HCT116 (cell line): Measurements from ENCODE around the gene GABBR1. TPM values are rescaled to one million over a fixed set of nuclear protein-coding genes. Genes with fewer than 3 reads are reported as not detected.

ENCODE experiments used
- ATAC-seq: fragments of 200-7000 bp; cut with Tn5 transposase; 2 replicates; pipeline ENCODE4 v1.9.1; 2020; ENCODE audit warnings: mild to moderate bottlenecking, moderate library complexity
- BruUV-seq: library from RNA; stranded (reverse); fragments of 400-500 nt; replicated peaks from 2 replicates; lab custom pipeline; 2021; lab: Mats Ljungman, UMichigan
- CTCF ChIA-PET: fragments of 300-600 bp; sonication (Branson Sonifier 250); formaldehyde crosslinking; loops from one replicate; lab custom pipeline; 2021; ENCODE audit warnings: antibody characterized with exemption; lab: Charles Lee
- POLR2A ChIA-PET: fragments of 300-600, 350-600 bp; sonication (Branson Sonifier 250); formaldehyde crosslinking; loops from one replicate; lab custom pipeline; 2021; ENCODE audit warnings: antibody characterized with exemption; lab: Charles Lee
- RAD21 ChIA-PET, 2 experiments: fragments of 300-600 bp; sonication (Branson Sonifier 250); formaldehyde crosslinking; loops; one replicate each; lab custom pipeline; 2023; ENCODE audit warnings: low total read pairs in 2 of 2; ENCODE audit not compliant: uncharacterized antibody in 2 of 2, unreplicated experiment in 2 of 2, low non-redundant PET in 1 of 2; lab: Charles Lee
- DNase-seq: peaks from one replicate; pipeline ENCODE4 v3.0.0-alpha.2; 2010; ENCODE audit warnings: low read depth, low spot score
- H2AFZ ChIP-seq: fragments of 200-600 bp; shearing (Covaris generic), sonication (generic); 2 replicates; pipeline ENCODE4 v1.6.1; 2017; ENCODE audit warnings: low read depth, mixed run types, mixed read lengths, antibody characterized with exemption, low read length; ENCODE audit not compliant: poor library complexity, severe bottlenecking
- H3K27ac ChIP-seq: 2 replicates; pipeline ENCODE4 v1.5.1; 2012; ENCODE audit warnings: low read depth, low read length
- H3K27me3 ChIP-seq: fragments of 200-600 bp; sonication (generic); 2 replicates; pipeline ENCODE4 v1.6.1; 2016; ENCODE audit warnings: mixed run types, low read length, mixed read lengths; ENCODE audit not compliant: insufficient read depth
- H3K36me3 ChIP-seq, 2 experiments: fragments of 200-500 bp in 1 of 2; fragments of 200-600 bp in 1 of 2; sonication (Bioruptor generic) in 1 of 2; sonication (generic) in 1 of 2; 2 replicates each; pipeline versions ENCODE4 v1.5.1 to v1.6.1; 2014 to 2016; ENCODE audit warnings: low read length in 2 of 2, inconsistent platforms in 1 of 2, mixed read lengths in 1 of 2, mixed run types in 1 of 2; ENCODE audit not compliant: insufficient read depth in 2 of 2, control insufficient read depth in 1 of 2
- H3K4me1 ChIP-seq, 2 experiments: fragments of 200-600 bp in 1 of 2; sonication (generic) in 1 of 2; 2 replicates each; pipeline versions ENCODE4 v1.5.1 to v1.6.1; 2012 to 2017; ENCODE audit warnings: low read length in 2 of 2, inconsistent platforms in 1 of 2, mild to moderate bottlenecking in 1 of 2, mixed read lengths in 1 of 2, mixed run types in 1 of 2, moderate library complexity in 1 of 2; ENCODE audit not compliant: insufficient read depth in 2 of 2, control insufficient read depth in 1 of 2
- H3K4me2 ChIP-seq: fragments of 200-600 bp; sonication (generic); 2 replicates; pipeline ENCODE4 v1.6.1; 2017; ENCODE audit warnings: mixed run types, low read length, mixed read lengths
- H3K4me3 ChIP-seq, 2 experiments: fragments of 200-600 bp in 1 of 2; sonication (generic) in 1 of 2; replicated peaks in 1 of 2; 2 replicates each; pipeline ENCODE4 v1.5.1; 2011 to 2016; ENCODE audit warnings: low read length in 2 of 2, control low read depth in 1 of 2, low read depth in 1 of 2, mild to moderate bottlenecking in 1 of 2, mixed read lengths in 1 of 2, mixed run types in 1 of 2
- H3K79me2 ChIP-seq: fragments of 200-600 bp; sonication (generic); 2 replicates; pipeline ENCODE4 v1.6.1; 2017; ENCODE audit warnings: mild to moderate bottlenecking, mixed run types, low read length, moderate library complexity, mixed read lengths; ENCODE audit not compliant: insufficient read depth
- H3K9ac ChIP-seq: fragments of 200-600 bp; sonication (generic); 2 replicates; pipeline ENCODE4 v1.6.1; 2016; ENCODE audit warnings: low read length, mixed read lengths
- H3K9me2 ChIP-seq: fragments of 200-600 bp; sonication (generic), shearing (Covaris generic); 2 replicates; pipeline ENCODE4 v1.6.1; 2017; ENCODE audit warnings: mixed run types, mild to moderate bottlenecking, moderate library complexity; ENCODE audit not compliant: insufficient read depth
- H3K9me3 ChIP-seq, 2 experiments: fragments of 200-500 bp in 1 of 2; fragments of 200-600 bp in 1 of 2; sonication (Bioruptor generic) in 1 of 2; sonication (generic) in 1 of 2; 2 replicates each; pipeline ENCODE4 v1.6.1; 2014 to 2017; ENCODE audit warnings: low read length in 2 of 2, mixed read lengths in 2 of 2, inconsistent platforms in 1 of 2, low read depth in 1 of 2, mild to moderate bottlenecking in 1 of 2, mixed run types in 1 of 2, moderate library complexity in 1 of 2; ENCODE audit not compliant: control insufficient read depth in 1 of 2, insufficient read depth in 1 of 2
- H4K20me1 ChIP-seq: fragments of 200-600 bp; sonication (generic), shearing (Covaris generic); 2 replicates; pipeline ENCODE4 v1.6.1; 2017; ENCODE audit warnings: mixed run types, mild to moderate bottlenecking, moderate library complexity; ENCODE audit not compliant: insufficient read depth
- CBX3 ChIP-seq: IDR thresholded peaks from 2 replicates; pipeline ENCODE4 v1.6.1; 2012; ENCODE audit warnings: low read depth
- CEBPB ChIP-seq: IDR thresholded peaks from 2 replicates; pipeline ENCODE4 v1.6.1; 2012; ENCODE audit warnings: low read depth
- EGR1 ChIP-seq: IDR thresholded peaks from 2 replicates; pipeline ENCODE4 v1.6.1; 2012; ENCODE audit warnings: low read depth
- ELF1 ChIP-seq: IDR thresholded peaks from 2 replicates; pipeline ENCODE4 v1.6.1; 2012; ENCODE audit warnings: low read depth, borderline replicate concordance
- EZH2 ChIP-seq: fragments of 200-600 bp; sonication (generic); IDR thresholded peaks from 2 replicates; pipeline ENCODE4 v1.6.1; 2017; ENCODE audit warnings: antibody characterized with exemption, mixed run types
- EZH2phosphoT487 ChIP-seq: fragments of 200-600 bp; IDR thresholded peaks from 2 replicates; pipeline ENCODE4 v1.6.1; 2018; ENCODE audit warnings: antibody characterized with exemption, borderline replicate concordance
- FOSL1 ChIP-seq: IDR thresholded peaks from 2 replicates; pipeline ENCODE4 v1.6.1; 2012; ENCODE audit warnings: low read depth
- JUND ChIP-seq: IDR thresholded peaks from 2 replicates; pipeline ENCODE4 v1.6.1; 2012
- POLR2A ChIP-seq: IDR thresholded peaks from 2 replicates; pipeline ENCODE4 v1.7.0; 2011; ENCODE audit warnings: borderline replicate concordance; ENCODE audit not compliant: insufficient read depth, insufficient read length; ENCODE audit errors: extremely low read depth
- POLR2AphosphoS5 ChIP-seq: IDR thresholded peaks from 2 replicates; pipeline ENCODE4 v1.6.1; 2011; ENCODE audit warnings: mild to moderate bottlenecking, low read depth, low read length, moderate library complexity
- RAD21 ChIP-seq: IDR thresholded peaks from 2 replicates; pipeline ENCODE4 v1.6.1; 2012; ENCODE audit warnings: low read depth, mild to moderate bottlenecking
- SIN3A ChIP-seq: IDR thresholded peaks from 2 replicates; pipeline ENCODE4 v1.6.1; 2012; ENCODE audit warnings: low read depth
- SP1 ChIP-seq: IDR thresholded peaks from 2 replicates; pipeline ENCODE4 v1.6.1; 2012; ENCODE audit warnings: low read depth
- TCF7L2 ChIP-seq: IDR thresholded peaks from 2 replicates; pipeline ENCODE4 v1.7.0; 2011; ENCODE audit warnings: borderline replicate concordance, inconsistent platforms; ENCODE audit not compliant: insufficient read depth, insufficient read length; ENCODE audit errors: extremely low read depth
- YY1 ChIP-seq: IDR thresholded peaks from 2 replicates; pipeline ENCODE4 v1.6.1; 2011; ENCODE audit warnings: low read length, low read depth, moderate library complexity, mild to moderate bottlenecking; ENCODE audit not compliant: insufficient replicate concordance; ENCODE audit errors: extremely low read depth
- ZBTB33 ChIP-seq: IDR thresholded peaks from 2 replicates; pipeline ENCODE4 v1.6.1; 2011; ENCODE audit warnings: mild to moderate bottlenecking, low read length, moderate library complexity; ENCODE audit not compliant: insufficient replicate concordance; ENCODE audit errors: extremely low read depth
- intact Hi-C: fragments of 100-400 bp; cut with micrococcal nuclease; formaldehyde crosslinking; loops from 2 replicates; pipeline ENCODE4 v1.10.0; 2022
- total RNA-seq: library from RNA; stranded (reverse); gene quantifications from one replicate; pipeline ENCODE4 v1.2.1, GENCODE V29; 2021; ENCODE audit not compliant: unreplicated experiment
- TF ChIP-seq, protein P1 (sequence below): IDR thresholded peaks from 2 replicates; pipeline ENCODE4 v1.6.1; 2012
- TF ChIP-seq, protein P2 (sequence below), 3 experiments: fragments of 200-600 bp in 1 of 3; sonication (generic) in 1 of 3; IDR thresholded peaks in 2 of 3; conservative IDR thresholded peaks in 1 of 3; 2 replicates each; pipeline ENCODE4 v1.5.1; 2012 to 2017; ENCODE audit warnings: low read depth in 2 of 3, low read length in 2 of 3, antibody characterized with exemption in 1 of 3, borderline replicate concordance in 1 of 3, control low read depth in 1 of 3, mild to moderate bottlenecking in 1 of 3, mixed read lengths in 1 of 3, mixed run types in 1 of 3, moderate library complexity in 1 of 3; ENCODE audit not compliant: insufficient read depth in 1 of 3

GABBR1 gene
- total RNA-seq, 1 experiment from 2014 or later, result 43.4 TPM

- intact Hi-C loops, result no loop called here
Observed at GRCh38 chr6:29530671-29531310, 102.2 kb downstream of the GABBR1 start.

More at GRCh38 chr6:29530671-29531310, 102.2 kb downstream of the GABBR1 start:
- no peak for DNase-seq
- TF ChIP-seq CBX3, result no peak
- no peak for TF ChIP-seq POLR2AphosphoS5
- TF ChIP-seq TCF7L2, result no peak
- TF ChIP-seq ZBTB33, result no peak
- TF ChIP-seq, protein P1, sequence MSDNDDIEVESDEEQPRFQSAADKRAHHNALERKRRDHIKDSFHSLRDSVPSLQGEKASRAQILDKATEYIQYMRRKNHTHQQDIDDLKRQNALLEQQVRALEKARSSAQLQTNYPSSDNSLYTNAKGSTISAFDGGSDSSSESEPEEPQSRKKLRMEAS, result no peak
- no peak for TF ChIP-seq CEBPB
- TF ChIP-seq RAD21, result no peak
- no peak for TF ChIP-seq EGR1
- no peak for TF ChIP-seq YY1
- TF ChIP-seq ELF1, result no peak
- TF ChIP-seq, protein P2, sequence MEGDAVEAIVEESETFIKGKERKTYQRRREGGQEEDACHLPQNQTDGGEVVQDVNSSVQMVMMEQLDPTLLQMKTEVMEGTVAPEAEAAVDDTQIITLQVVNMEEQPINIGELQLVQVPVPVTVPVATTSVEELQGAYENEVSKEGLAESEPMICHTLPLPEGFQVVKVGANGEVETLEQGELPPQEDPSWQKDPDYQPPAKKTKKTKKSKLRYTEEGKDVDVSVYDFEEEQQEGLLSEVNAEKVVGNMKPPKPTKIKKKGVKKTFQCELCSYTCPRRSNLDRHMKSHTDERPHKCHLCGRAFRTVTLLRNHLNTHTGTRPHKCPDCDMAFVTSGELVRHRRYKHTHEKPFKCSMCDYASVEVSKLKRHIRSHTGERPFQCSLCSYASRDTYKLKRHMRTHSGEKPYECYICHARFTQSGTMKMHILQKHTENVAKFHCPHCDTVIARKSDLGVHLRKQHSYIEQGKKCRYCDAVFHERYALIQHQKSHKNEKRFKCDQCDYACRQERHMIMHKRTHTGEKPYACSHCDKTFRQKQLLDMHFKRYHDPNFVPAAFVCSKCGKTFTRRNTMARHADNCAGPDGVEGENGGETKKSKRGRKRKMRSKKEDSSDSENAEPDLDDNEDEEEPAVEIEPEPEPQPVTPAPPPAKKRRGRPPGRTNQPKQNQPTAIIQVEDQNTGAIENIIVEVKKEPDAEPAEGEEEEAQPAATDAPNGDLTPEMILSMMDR (IDR thresholded peaks at IDR 0.05 in 2 of 3, conservative IDR thresholded peaks at IDR 0.05 in 1 of 3; ENCODE audit: borderline replicate concordance in 1 of 3, insufficient read depth in 1 of 3, low read depth in 2 of 3, low read length in 2 of 3), result no peak
- no peak for TF ChIP-seq EZH2
- TF ChIP-seq FOSL1, result no peak
- no peak for TF ChIP-seq SIN3A
- TF ChIP-seq EZH2phosphoT487, result no peak
- TF ChIP-seq JUND, result no peak
- no peak for TF ChIP-seq SP1
- TF ChIP-seq POLR2A, result no peak
- TF ChIP-seq, all 23 proteins: peak for 0
- H3K9me2 ChIP-seq, result no peaks in the 10 kb centered on the region
- ChIA-PET CTCF (no interaction called here), RAD21 (no interaction called here), POLR2A (no interaction called here)
- no peaks in the 10 kb centered on the region for H3K9me3 ChIP-seq
- no peaks in the 10 kb centered on the region for H4K20me1 ChIP-seq
- H3K4me2 ChIP-seq, result no peak overlapping the region
- no peak for ATAC-seq
- H3K79me2 ChIP-seq, result no peaks in the 10 kb centered on the region
- H3K4me1 ChIP-seq, result no peaks in the 10 kb centered on the region
- no peak overlapping the region for H2AFZ ChIP-seq
- H3K4me3 ChIP-seq, result no peak overlapping the region
- H3K27ac ChIP-seq, result no peak overlapping the region
- no peaks in the 10 kb centered on the region for H3K27me3 ChIP-seq
- H3K36me3 ChIP-seq, result no peaks in the 10 kb centered on the region
- H3K9ac ChIP-seq, result no peak overlapping the region
- BruUV-seq, result no TSS peak
